GM21423 (cell line): Measurements from ENCODE around the gene ANHX.
A peak's percentile ranks its signal among the peaks of the same experiment; 100 is the strongest.

ENCODE experiments used
- ATAC-seq: cut with Tn5 transposase; IDR thresholded peaks from one replicate; pipeline ENCODE4 v1.9.1; 2021; ENCODE audit warnings: mild to moderate bottlenecking, moderate library complexity; ENCODE audit not compliant: unreplicated experiment

Gene ANHX

DNA sequence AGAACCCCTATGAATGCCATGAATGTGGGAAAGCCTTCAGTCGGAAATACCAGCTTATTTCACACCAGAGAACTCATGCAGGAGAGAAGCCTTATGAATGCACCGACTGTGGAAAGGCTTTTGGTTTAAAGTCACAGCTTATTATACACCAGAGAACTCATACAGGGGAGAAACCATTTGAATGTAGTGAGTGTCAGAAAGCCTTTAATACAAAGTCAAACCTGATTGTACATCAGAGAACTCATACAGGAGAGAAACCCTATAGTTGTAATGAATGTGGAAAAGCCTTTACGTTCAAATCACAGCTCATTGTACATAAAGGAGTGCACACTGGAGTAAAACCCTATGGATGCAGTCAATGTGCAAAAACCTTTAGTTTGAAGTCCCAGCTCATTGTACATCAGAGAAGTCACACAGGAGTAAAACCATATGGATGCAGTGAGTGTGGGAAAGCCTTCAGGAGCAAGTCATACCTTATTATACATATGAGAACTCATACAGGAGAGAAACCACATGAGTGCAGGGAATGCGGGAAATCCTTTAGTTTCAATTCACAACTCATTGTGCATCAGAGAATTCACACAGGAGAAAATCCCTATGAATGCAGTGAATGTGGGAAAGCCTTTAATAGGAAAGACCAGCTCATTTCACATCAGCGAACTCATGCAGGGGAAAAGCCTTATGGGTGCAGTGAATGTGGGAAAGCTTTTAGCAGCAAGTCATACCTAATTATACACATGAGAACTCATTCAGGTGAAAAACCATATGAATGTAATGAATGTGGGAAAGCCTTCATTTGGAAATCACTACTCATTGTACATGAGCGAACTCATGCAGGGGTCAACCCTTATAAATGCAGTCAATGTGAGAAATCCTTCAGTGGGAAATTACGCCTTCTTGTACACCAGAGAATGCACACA, 32.1 kb downstream of the ANHX start:
- ATAC-seq, result no peak

DNA sequence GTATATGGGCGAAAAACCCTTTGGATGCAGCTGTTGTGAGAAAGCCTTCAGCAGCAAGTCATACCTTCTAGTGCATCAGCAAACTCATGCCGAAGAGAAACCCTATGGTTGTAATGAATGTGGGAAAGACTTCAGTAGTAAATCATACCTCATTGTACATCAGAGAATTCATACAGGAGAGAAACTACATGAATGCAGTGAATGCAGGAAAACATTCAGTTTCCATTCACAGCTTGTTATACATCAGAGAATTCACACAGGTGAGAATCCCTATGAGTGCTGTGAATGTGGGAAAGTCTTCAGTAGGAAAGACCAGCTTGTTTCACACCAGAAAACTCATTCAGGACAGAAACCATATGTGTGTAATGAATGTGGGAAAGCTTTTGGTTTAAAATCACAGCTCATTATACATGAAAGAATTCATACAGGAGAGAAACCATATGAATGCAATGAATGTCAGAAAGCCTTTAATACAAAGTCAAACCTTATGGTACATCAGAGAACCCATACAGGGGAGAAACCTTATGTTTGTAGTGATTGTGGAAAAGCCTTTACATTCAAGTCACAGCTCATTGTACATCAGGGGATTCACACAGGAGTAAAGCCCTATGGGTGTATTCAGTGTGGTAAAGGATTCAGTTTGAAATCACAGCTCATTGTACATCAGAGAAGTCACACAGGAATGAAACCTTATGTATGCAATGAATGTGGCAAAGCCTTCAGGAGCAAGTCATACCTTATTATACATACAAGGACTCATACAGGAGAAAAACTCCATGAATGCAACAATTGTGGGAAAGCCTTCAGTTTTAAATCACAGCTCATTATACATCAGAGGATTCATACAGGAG, 33.0 kb downstream of the ANHX start:
- ATAC-seq, result no peak

DNA sequence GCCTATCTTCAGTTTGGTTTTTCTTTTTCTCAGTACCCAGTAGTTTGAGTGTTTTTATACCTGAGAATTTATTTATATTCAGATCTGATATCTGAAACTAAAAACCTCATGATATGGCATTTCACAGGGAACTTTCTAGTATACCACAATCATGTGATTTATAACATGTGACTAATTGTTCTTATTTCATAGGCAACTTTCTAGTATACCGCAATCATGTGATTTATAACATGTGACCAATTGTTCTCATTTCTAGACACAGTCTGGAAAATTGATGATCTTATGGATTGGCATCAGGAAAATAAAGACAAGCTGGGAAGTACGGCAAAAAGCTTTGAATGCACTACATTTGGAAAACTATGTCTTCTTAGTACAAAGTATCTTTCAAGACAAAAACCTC, 33.8 kb downstream of the ANHX start:
- ATAC-seq, result no peak

DNA sequence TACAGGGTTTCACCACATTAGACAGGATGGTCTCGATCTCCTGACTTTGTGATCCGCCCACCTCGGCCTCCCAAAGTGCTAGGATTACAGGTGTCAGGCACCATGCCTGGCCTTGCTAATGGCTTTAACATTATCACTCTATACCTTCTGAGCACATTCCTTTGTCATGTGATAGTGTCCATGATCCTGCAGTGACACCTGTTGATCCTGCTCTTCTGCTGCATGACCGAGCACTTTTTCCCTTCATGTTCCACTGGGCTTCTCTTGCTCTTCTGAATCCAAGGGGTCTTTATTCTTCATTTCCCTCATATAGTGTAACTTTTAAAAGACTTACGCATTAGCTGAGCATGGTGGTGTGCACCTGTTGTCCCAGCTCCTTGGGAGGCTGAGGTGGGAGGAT, 42.8 kb downstream of the ANHX start:
- no peak for ATAC-seq

DNA sequence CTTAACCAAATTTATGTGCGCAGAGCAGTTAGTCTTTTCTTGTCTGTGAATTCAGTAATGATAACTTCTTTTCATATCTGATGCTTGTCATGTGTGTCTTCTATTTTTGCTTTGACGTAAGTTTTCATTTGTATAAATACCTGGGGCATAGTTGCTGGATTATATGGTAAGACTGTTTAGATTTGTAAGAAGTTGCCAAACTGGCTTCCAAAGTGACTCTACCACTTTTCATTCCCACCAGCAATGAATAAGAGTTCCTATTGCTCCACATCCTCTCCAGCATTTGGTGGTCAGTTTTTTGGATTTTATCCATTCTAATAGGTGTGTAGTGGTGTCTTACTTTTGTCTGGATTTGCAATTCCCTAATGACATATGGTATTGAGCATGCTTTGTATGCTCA, 45.5 kb downstream of the ANHX start:
- no peak for ATAC-seq

DNA sequence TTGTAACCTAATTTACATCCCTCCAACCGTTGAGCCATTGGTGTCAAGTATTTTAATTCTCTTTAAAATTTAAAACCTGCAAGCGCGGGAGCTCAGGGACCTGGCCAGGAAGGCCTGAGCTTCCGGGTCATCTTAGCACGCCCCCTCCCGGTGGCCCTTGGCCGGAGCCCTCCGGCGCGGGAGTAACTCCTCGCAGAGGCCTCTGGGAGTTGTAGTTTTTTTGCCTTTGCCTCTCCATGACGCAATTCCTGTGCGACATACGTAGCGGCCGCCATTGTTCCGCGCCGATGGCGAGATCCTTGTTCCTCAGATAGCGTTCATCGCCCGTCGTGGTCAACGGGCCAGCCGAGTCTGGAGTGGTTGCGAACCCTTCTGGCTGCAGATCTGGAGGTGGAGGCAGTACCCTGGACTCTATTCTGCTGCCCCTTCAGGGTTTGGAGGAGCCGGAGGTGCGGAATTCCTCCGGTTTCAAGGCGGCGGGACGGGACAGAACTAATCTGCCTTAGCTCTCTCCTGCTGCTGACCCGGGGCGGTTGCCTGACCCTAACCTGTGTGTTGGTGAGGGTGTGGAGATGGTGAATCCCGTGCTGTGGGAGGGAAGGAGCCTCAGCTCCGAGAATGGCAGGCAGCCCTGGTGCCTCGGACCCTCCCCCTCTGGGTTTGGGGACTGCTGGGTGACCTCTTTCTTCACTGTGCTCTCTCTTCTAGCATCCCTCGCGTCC, 54.3 kb downstream of the ANHX start, which contains the start of gene ZNF268:
Gene ZNF268 (plus strand): TSS at position 258 of the 722 bp plus-strand sequence. CDS start 503 bp downstream, outside the sequence.
- peak; percentile 97 for ATAC-seq

DNA sequence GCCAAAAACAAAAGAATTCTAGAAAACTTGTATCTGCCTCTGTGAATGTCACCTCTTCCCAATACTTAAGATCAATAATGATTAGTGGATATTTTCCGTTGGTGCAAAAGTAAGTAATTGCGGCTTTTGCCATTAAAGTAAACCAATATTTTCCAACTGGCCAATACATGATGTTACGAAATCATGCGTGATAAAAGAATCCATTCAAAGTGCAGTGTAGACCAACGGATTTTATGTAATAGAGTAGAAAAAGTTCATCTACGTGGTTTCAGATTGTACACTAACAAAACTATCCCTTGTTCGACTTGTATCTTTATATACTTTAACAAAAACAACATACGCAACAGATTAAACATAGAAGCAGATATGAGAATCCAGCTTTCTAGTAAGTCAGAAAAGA, 55.0 kb downstream of the ANHX start:
- no peak for ATAC-seq

DNA sequence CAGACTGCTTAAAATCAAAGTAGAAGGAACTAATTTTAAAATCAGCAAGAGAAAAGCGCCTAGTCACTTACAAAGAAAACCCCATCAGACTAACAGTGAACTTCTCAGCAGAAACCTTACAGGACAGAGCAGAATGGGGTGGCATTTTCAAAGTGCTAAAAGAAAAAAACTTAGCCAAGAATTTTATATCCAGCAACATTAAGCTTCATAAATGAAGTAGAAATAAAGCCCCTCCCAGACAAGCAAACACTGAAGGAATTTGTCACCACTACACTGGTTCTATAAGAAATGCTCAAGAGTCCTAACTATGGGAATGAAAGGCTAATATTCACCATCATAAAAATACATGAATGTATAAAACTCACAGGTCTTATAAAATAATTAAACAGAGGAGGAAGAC, 60.8 kb downstream of the ANHX start:
- no peak for ATAC-seq

DNA sequence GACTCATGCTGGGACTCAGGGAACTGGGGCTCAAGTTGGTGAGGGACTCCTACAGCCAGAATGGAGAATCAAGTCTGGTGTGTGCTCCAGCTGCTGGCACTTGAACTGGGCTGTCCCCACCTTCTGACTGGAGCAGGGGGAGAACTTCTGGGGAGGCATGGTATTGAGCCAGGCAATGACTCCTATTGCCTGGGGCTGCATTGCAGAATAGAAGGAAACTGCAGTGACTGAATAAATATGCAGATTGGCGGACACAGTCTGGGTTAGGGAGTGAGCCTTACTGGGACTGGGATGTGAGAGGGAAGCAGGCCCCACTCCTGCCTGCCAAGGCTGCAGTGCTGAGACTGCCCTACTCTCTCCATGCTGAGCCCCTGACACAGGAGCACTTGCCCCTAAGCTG, 63.2 kb downstream of the ANHX start:
- ATAC-seq, result no peak
